Mucosa of descending colon (tissue), 3 donors: ENCODE results near the gene C11orf86. TPM values are rescaled to one million over a fixed set of nuclear protein-coding genes. Genes with fewer than 3 reads are reported as not detected.
"Not testable (repeated sequence)": the region's sequence is repeated elsewhere in the genome, so short reads cannot be mapped to it uniquely, and the experiment has no call there.

ENCODE experiments used
- ATAC-seq: fragments of 200-7000 bp; cut with Tn5 transposase; one replicate; pipeline ENCODE4 v1.9.1; 2020; ENCODE audit warnings: mild to moderate bottlenecking, moderate library complexity
- DNase-seq, 3 donors: peaks; one replicate each; pipeline ENCODE4 v3.0.0-alpha.2; 2020
- H3K36me3 ChIP-seq: fragments of 200-600 bp; one replicate; pipeline ENCODE4 v1.8.0; 2021; ENCODE audit warnings: low read depth, mild to moderate bottlenecking
- H3K4me1 ChIP-seq: fragments of 200-600 bp; one replicate; pipeline ENCODE4 v1.8.0; 2021; ENCODE audit warnings: low read depth, mild to moderate bottlenecking
- H3K4me3 ChIP-seq: fragments of 200-600 bp; one replicate; pipeline ENCODE4 v1.8.0; 2021; ENCODE audit warnings: mild to moderate bottlenecking
- H3K9me3 ChIP-seq: fragments of 200-600 bp; one replicate; pipeline ENCODE4 v1.8.0; 2021; ENCODE audit warnings: mild to moderate bottlenecking
- intact Hi-C, 2 donors: fragments of 100-400 bp; cut with DNase I in 1 of 2; cut with micrococcal nuclease in 1 of 2; formaldehyde crosslinking; loops; one replicate each; pipeline versions ENCODE4 v1.11.0 to v1.11.1; 2022; cut with DNase I, micrococcal nuclease
- total RNA-seq, 3 donors: library from RNA; stranded (reverse); fragmentation: NEBNext Ultra II Directional in 2 of 3; extraction: Animal tissue kit (Norgen Biotek cat#: 25700) in 2 of 3; gene quantifications; one replicate each; pipeline versions ENCODE4 v1.2.1 to v1.2.4, GENCODE V29; 2021 to 2023
- TF ChIP-seq, protein P1 (sequence below): fragments of 200-600 bp; IDR thresholded peaks from one replicate; pipeline ENCODE4 v1.8.0; 2022; ENCODE audit warnings: antibody characterized with exemption, mild to moderate bottlenecking
- donor health status: DM: no; HTN: no; CAD: no; lungs with moderate emphysema.
- donor health status: DM: no; HTN: no; CAD: no.
- donor health status: DM: no; HTN: yes; CAD: no.

The C11orf86 gene
- total RNA-seq, 3 donors from 2014 or later = 26.9 to 51.5 (median 38.3) TPM

DNA sequence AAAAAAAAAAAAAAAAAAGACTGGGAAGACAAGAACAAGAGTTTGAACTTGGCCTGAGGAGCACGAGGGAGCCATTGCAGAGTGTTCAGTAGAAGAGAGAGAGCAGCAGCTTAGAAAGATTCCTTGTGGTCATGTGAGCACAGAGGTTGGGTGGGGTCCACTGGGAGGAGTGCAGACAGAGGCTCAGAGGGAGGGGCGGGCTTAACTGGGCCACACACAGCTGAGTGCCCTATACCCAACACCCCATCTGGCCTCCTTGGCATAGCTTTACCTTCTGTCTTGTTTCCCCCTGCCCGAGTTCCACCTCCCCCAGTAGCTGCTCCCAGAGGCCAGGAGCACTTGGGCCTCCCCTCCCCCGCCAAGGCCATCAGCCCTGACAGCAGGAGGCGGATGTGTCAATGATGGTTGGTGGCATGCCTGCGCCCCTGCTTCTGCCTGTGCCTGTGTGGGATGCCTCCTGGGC, 12.1 kb downstream of the C11orf86 start:
- Histone ChIP-seq H3K36me3 (no peaks in the 10 kb centered on the region), H3K9me3 (no peaks in the 10 kb centered on the region), H3K4me3 (no peak overlapping the region), H3K4me1 (peaks cover under 1% of the 10 kb centered on the region)
- DNase-seq = no peak
- TF ChIP-seq, protein P1, sequence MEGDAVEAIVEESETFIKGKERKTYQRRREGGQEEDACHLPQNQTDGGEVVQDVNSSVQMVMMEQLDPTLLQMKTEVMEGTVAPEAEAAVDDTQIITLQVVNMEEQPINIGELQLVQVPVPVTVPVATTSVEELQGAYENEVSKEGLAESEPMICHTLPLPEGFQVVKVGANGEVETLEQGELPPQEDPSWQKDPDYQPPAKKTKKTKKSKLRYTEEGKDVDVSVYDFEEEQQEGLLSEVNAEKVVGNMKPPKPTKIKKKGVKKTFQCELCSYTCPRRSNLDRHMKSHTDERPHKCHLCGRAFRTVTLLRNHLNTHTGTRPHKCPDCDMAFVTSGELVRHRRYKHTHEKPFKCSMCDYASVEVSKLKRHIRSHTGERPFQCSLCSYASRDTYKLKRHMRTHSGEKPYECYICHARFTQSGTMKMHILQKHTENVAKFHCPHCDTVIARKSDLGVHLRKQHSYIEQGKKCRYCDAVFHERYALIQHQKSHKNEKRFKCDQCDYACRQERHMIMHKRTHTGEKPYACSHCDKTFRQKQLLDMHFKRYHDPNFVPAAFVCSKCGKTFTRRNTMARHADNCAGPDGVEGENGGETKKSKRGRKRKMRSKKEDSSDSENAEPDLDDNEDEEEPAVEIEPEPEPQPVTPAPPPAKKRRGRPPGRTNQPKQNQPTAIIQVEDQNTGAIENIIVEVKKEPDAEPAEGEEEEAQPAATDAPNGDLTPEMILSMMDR = no peak
- intact Hi-C loops = no loop called here
- ATAC-seq = peak; percentile 8

DNA sequence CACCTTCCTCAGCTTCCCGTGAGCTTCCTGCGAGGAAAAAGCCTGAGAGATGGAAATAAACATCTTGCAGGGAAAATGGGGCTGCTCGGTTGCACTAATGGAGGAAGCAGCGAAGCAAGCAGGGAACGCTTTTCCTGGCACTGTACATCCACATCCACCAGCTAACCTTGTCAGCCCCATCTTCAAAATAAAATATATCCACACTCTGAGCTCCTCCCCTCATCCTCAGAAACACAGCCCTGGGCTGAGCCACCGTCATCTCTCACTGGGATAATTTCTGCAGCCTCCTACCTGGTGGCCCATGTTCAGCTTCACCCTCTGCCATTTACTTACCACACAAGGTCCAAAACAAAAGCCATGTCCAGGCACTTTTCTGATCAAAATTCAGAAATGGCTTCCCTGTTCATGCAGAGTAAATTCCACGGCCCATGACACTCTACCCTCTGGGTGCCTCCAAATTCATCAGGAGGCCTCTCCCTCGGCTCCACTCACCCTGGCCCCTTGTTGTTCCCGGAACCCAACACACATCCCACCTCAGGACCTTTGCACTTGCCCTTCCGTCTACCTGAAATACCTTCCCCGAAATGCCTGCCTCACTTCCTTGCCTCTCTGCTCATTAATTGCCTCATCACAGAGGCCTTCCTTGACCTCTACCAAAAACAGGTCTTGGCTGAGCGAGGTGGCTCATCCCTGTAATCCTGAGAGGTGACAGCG, 13.0 kb downstream of the C11orf86 start:
- ATAC-seq (no peak), DNase-seq (no peak)
- TF ChIP-seq, protein P1 = no peak
- no peaks in the 10 kb centered on the region for H3K36me3 ChIP-seq
- no peaks in the 10 kb centered on the region for H3K4me1 ChIP-seq
- intact Hi-C loops = no loop called here
- no peaks in the 10 kb centered on the region for H3K9me3 ChIP-seq
- H3K4me3 ChIP-seq = no peak overlapping the region

DNA sequence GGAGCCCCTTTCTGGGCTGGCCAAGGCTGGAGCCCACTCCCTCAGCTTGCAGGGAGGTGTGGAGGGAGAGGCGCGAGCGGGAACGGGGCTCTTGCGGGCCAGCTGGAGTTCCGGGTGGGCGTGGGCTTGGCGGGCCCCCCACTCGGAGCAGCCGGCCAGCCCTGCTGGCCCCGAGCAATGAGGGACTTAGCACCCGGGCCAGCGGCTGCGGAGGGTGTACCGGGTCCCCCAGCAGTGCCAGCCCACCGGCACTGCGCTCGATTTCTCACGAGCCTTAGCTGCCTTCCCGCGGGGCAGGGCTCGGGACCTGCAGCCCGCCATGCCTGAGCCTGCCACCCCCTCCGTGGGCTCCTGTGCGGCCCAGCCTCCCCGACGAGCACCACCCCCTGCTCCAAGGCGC, 13.6 kb downstream of the C11orf86 start:
- H3K4me3 ChIP-seq, ATAC-seq, intact Hi-C loops, DNase-seq, H3K9me3 ChIP-seq, H3K36me3 ChIP-seq, H3K4me1 ChIP-seq: not testable (repeated sequence)

- DNase-seq, ATAC-seq, H3K4me1 ChIP-seq, H3K9me3 ChIP-seq, H3K4me3 ChIP-seq, H3K36me3 ChIP-seq, intact Hi-C loops: not testable (repeated sequence)
Measured at GRCh38 chr11:66989360-66989759, 14.3 kb downstream of the C11orf86 start.

DNA sequence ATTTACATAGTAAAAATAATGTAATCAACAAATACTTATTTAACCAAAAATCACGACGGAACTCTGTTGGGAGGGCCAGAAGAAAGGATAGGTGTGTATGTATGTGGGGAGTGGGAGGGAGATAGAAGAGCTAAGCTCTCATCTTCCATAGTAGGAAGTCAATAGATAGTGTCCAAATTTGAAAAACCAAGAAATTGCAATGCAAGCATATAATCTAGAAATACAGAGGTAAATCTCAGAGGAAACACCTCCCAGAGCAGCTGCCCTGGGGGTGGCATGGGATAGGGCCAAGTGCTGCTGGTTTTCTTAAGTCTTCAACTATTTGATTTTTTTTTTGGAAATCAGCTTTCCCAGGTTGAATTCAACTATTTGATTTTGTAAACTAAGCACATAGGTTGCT, 16.9 kb downstream of the C11orf86 start:
- no peaks in the 10 kb centered on the region for H3K36me3 ChIP-seq
- TF ChIP-seq, protein P1 = no peak
- intact Hi-C loops = no loop called here
- no peak overlapping the region for H3K4me3 ChIP-seq
- H3K9me3 ChIP-seq = no peaks in the 10 kb centered on the region
- ATAC-seq = no peak
- H3K4me1 ChIP-seq = no peaks in the 10 kb centered on the region
- no peak for DNase-seq

DNA sequence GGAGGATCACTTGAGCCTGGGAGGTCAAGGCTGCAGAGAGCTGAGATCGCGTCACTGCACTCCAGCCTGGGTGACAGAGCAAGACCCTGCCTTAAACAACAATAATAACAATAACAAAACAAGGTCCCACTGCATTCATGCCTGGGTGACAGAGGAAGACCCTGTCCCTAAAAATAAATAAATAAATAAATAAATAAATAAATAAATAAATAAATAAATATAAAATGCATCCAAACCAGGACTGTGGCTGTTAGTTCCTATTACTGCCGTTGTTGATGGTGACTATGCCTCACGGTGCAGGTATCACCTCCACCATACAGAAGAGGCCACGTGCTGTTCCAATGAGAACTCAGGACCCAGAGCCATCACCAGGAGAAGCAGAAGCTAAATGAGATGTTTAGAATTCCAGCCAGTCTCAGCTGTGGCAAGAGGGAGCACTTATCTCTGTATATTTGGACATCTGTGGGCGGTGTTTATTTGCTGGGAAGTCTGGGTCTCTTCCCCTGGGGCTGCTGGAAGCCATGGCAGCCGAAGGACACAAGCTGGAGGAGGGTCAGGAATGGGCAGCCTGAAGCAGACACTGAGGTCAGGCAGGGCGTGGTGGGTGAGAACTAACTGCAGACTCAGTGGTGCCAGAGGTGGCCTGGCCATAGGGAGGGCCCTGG, 21.6 kb downstream of the C11orf86 start:
- TF ChIP-seq, protein P1 = no peak
- intact Hi-C loops = no loop called here
- no peak overlapping the region for H3K4me3 ChIP-seq
- no peak for ATAC-seq
- no peaks in the 10 kb centered on the region for H3K4me1 ChIP-seq
- H3K36me3 ChIP-seq = no peaks in the 10 kb centered on the region
- H3K9me3 ChIP-seq = no peaks in the 10 kb centered on the region
- no peak for DNase-seq
